Lower leg skin (tissue), 3 donors: Measurements from ENCODE around the gene ZER1.

Source experiments
- POLR2A ChIP-seq, 2 donors: fragments of 450-650 bp; IDR thresholded peaks; one replicate each; pipeline ENCODE4 v1.6.1; 2016 to 2017; ENCODE audit warnings: antibody characterized with exemption in 2 of 2, mild to moderate bottlenecking in 1 of 2, moderate library complexity in 1 of 2
- TF ChIP-seq, protein P1 (sequence below), 3 donors: fragments of 450-650 bp; IDR thresholded peaks; one replicate each; pipeline ENCODE4 v1.5.1; 2016; ENCODE audit warnings: antibody characterized with exemption in 3 of 3, mild to moderate bottlenecking in 3 of 3, moderate library complexity in 2 of 3

DNA sequence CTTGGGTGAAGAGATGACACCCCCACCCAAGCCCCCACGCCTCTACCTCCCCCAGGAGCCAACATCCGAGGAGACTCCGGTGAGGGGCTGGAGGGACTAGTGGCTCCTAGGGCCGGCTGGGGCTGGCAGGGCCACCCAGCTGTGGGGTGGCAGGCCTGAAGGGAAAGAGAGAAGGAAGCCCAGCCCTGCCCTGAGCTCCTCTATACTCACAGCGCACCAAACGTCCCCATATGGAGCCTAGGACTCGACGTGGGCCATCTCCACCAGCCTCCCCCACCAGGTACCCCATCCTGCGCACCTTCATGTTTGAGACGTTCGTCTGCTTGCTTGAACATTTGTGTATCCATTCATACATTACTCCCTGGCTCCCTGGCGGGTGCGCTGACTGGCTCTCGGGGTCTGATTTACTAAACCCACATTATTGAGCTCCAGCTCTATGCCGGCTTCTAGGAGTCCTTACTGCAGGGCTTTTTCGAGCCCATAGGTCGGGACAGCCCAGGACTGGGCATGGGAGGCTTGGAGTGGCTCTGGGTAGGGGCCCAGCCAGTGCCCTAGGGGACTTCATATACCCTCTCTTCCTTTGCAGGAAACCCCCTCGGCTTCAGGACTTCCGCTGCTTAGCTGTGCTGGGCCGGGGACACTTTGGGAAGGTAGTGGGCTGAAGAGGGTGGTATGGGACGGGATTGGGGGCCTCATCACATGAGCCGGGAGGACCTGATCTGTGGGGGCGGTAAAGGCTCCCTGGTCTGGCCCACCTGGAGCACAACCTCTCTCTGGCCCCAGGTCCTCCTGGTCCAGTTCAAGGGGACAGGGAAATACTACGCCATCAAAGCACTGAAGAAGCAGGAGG is 56.9 kb downstream of the ZER1 start:
- TF ChIP-seq, protein P1, sequence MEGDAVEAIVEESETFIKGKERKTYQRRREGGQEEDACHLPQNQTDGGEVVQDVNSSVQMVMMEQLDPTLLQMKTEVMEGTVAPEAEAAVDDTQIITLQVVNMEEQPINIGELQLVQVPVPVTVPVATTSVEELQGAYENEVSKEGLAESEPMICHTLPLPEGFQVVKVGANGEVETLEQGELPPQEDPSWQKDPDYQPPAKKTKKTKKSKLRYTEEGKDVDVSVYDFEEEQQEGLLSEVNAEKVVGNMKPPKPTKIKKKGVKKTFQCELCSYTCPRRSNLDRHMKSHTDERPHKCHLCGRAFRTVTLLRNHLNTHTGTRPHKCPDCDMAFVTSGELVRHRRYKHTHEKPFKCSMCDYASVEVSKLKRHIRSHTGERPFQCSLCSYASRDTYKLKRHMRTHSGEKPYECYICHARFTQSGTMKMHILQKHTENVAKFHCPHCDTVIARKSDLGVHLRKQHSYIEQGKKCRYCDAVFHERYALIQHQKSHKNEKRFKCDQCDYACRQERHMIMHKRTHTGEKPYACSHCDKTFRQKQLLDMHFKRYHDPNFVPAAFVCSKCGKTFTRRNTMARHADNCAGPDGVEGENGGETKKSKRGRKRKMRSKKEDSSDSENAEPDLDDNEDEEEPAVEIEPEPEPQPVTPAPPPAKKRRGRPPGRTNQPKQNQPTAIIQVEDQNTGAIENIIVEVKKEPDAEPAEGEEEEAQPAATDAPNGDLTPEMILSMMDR (IDR thresholded peaks at IDR 0.05) = no peak
- no peak for TF ChIP-seq POLR2A (IDR thresholded peaks at IDR 0.05)
